ENCODE measurements around the gene TAAR6. TPM values are rescaled to one million over a fixed set of nuclear protein-coding genes. Genes with fewer than 3 reads are reported as not detected.

The TAAR6 gene
- polyA plus RNA-seq, 1 donor from 2014 or later, result not detected

- no peak overlapping the region for H3K4me2 ChIP-seq (ENCODE audit: low read length)
- H3K9ac ChIP-seq (ENCODE audit: low read length), result no peak overlapping the region
- H2AFZ ChIP-seq (ENCODE audit: low read depth, low read length), result no peak overlapping the region
- no peak overlapping the region for H3K27ac ChIP-seq (ENCODE audit: low read length)
- H3K27me3 ChIP-seq (ENCODE audit: insufficient read depth, low read depth, low read length), result no peaks in the 10 kb centered on the region
- H3K9me3 ChIP-seq (ENCODE audit: low read length), result no peaks in the 10 kb centered on the region
- no peak overlapping the region for H3K4me3 ChIP-seq (ENCODE audit: low read length)
- H3K36me3 ChIP-seq (ENCODE audit: insufficient read depth, low read length), result no peaks in the 10 kb centered on the region
- H3F3A ChIP-seq (ENCODE audit: insufficient read depth, low read length, poor library complexity, severe bottlenecking), result no peaks in the 10 kb centered on the region
- H3K9me2 ChIP-seq (ENCODE audit: insufficient read depth, low read length), result no peaks in the 10 kb centered on the region
- no peaks in the 10 kb centered on the region for H3K79me2 ChIP-seq (replicated peaks; ENCODE audit: insufficient read depth, low read length)
- TF ChIP-seq, protein P1, sequence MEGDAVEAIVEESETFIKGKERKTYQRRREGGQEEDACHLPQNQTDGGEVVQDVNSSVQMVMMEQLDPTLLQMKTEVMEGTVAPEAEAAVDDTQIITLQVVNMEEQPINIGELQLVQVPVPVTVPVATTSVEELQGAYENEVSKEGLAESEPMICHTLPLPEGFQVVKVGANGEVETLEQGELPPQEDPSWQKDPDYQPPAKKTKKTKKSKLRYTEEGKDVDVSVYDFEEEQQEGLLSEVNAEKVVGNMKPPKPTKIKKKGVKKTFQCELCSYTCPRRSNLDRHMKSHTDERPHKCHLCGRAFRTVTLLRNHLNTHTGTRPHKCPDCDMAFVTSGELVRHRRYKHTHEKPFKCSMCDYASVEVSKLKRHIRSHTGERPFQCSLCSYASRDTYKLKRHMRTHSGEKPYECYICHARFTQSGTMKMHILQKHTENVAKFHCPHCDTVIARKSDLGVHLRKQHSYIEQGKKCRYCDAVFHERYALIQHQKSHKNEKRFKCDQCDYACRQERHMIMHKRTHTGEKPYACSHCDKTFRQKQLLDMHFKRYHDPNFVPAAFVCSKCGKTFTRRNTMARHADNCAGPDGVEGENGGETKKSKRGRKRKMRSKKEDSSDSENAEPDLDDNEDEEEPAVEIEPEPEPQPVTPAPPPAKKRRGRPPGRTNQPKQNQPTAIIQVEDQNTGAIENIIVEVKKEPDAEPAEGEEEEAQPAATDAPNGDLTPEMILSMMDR (IDR thresholded peaks at IDR 0.05; ENCODE audit: poor library complexity, severe bottlenecking), result no peak
- no peak for TF ChIP-seq SMC3 (conservative IDR thresholded peaks at IDR 0.05; ENCODE audit: poor library complexity)
- no peaks in the 10 kb centered on the region for H4K20me1 ChIP-seq (ENCODE audit: insufficient read depth)
These were observed 42.5 kb downstream of the TAAR6 start for GRCh38 chr6:132612449-132613108.

DNA sequence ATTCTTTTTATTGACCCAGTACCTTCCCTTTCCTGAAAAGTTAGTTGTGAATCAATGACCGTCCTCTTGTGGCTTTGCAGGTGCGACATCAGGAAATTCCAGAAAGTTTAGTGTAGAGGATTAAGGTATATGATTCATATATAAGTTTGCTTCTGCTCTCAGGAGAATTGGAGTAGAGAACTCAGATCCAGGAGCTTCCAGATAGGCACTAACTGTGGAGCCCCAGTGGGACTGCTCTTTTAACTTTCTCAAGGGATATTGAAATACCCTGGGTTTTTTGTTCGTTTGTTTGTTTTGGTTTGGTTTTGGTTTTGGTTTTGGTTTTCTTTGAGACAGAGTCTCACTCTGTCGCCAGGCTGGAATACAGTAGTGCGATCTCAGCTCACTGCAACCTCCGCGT, 44.4 kb downstream of the TAAR6 start:
- H3K27ac ChIP-seq (ENCODE audit: low read length), result no peak overlapping the region
- TF ChIP-seq EP300 (conservative IDR thresholded peaks at IDR 0.05; ENCODE audit: poor library complexity, severe bottlenecking) (no peak), POLR2AphosphoS5 (IDR thresholded peaks at IDR 0.05) (no peak), SMC3 (conservative IDR thresholded peaks at IDR 0.05; ENCODE audit: poor library complexity) (no peak), MXI1 (conservative IDR thresholded peaks at IDR 0.05; ENCODE audit: poor library complexity, severe bottlenecking) (no peak), EZH2 (IDR thresholded peaks at IDR 0.05; ENCODE audit: borderline replicate concordance, insufficient read depth, low read length, poor library complexity, severe bottlenecking) (no peak), RAD21 (conservative IDR thresholded peaks at IDR 0.05) (no peak), TAF1 (IDR thresholded peaks at IDR 0.05; ENCODE audit: low read depth) (no peak)
- TF ChIP-seq, protein P1 (IDR thresholded peaks at IDR 0.05; ENCODE audit: poor library complexity, severe bottlenecking), result no peak
- TF ChIP-seq, protein P2, sequence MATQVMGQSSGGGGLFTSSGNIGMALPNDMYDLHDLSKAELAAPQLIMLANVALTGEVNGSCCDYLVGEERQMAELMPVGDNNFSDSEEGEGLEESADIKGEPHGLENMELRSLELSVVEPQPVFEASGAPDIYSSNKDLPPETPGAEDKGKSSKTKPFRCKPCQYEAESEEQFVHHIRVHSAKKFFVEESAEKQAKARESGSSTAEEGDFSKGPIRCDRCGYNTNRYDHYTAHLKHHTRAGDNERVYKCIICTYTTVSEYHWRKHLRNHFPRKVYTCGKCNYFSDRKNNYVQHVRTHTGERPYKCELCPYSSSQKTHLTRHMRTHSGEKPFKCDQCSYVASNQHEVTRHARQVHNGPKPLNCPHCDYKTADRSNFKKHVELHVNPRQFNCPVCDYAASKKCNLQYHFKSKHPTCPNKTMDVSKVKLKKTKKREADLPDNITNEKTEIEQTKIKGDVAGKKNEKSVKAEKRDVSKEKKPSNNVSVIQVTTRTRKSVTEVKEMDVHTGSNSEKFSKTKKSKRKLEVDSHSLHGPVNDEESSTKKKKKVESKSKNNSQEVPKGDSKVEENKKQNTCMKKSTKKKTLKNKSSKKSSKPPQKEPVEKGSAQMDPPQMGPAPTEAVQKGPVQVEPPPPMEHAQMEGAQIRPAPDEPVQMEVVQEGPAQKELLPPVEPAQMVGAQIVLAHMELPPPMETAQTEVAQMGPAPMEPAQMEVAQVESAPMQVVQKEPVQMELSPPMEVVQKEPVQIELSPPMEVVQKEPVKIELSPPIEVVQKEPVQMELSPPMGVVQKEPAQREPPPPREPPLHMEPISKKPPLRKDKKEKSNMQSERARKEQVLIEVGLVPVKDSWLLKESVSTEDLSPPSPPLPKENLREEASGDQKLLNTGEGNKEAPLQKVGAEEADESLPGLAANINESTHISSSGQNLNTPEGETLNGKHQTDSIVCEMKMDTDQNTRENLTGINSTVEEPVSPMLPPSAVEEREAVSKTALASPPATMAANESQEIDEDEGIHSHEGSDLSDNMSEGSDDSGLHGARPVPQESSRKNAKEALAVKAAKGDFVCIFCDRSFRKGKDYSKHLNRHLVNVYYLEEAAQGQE (IDR thresholded peaks at IDR 0.05; ENCODE audit: borderline replicate concordance), result no peak
- no peaks in the 10 kb centered on the region for H4K20me1 ChIP-seq (ENCODE audit: insufficient read depth)
- no peak overlapping the region for H3K4me2 ChIP-seq (ENCODE audit: low read length)
- no peaks in the 10 kb centered on the region for H3K79me2 ChIP-seq (replicated peaks; ENCODE audit: insufficient read depth, low read length)
- H3K9me2 ChIP-seq (ENCODE audit: insufficient read depth, low read length), result no peaks in the 10 kb centered on the region
- H3K27me3 ChIP-seq (ENCODE audit: insufficient read depth, low read depth, low read length), result no peaks in the 10 kb centered on the region
- H2AFZ ChIP-seq (ENCODE audit: low read depth, low read length), result no peak overlapping the region
- H3K9ac ChIP-seq (ENCODE audit: low read length), result no peak overlapping the region
- H3K4me3 ChIP-seq (ENCODE audit: low read length), result no peak overlapping the region
- no peaks in the 10 kb centered on the region for H3K36me3 ChIP-seq (ENCODE audit: insufficient read depth, low read length)
- no peaks in the 10 kb centered on the region for H3K9me3 ChIP-seq (ENCODE audit: low read length)
- H3F3A ChIP-seq (ENCODE audit: insufficient read depth, low read length, poor library complexity, severe bottlenecking), result no peaks in the 10 kb centered on the region

Data from neural cell (in vitro differentiated cells).